ENCODE results near the gene WDR48.

The WDR48 gene

DNA sequence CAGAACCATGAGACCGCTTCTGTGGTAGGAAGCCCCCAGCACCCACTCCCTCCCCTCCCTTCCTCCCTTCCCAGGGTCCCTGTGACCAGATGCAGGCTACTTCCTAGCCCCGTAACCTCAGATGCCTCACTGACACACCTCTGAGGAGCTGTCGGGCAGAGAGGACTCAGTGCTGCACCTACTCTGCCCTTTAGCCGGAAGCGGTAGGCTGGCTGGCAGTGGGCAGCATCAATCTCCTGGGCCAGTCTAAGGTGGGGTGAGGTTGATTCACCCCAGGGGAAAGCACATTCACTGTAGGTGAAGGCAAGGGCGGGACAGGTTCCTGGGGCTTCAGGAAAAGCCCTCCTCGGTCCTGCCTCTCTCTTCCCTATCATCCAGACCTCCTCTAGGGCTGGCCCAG lies 82.5 kb downstream of the WDR48 start:
- Histone ChIP-seq H3K4me3 (no peak overlapping the region), H3K27ac (no peak overlapping the region)

DNA sequence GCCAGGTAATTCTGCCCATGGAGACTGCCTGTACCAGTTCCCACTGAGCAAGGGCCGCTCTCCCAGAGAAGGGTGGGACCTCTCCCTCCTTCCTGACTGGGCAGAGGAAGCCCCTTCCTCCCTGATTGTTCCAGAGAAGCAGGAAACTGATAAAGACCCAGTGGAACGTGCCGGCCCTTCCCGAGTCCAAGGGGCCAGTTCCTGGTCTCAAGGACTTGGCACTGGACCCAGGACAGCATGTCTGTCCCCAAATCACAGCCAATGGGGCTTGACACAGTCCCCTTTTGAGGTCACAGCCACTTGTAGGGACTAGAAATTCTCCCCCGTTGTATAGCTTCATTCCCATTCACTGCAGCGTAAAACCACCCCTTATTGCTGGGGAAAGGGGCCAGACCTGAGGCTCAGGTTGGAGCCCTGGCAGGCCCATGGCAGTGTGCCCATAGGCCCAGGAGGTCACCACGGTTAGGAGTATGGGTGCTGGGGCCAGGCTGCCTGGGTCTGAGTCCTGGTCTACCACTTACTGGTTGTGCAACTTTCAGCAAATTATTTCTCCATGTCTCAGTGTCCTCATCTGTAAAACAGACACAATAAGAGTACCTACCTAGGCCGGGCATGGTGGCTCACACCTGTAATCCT lies 83.5 kb downstream of the WDR48 start:
- H3K27ac ChIP-seq = no peak overlapping the region
- no peak overlapping the region for H3K4me3 ChIP-seq

DNA sequence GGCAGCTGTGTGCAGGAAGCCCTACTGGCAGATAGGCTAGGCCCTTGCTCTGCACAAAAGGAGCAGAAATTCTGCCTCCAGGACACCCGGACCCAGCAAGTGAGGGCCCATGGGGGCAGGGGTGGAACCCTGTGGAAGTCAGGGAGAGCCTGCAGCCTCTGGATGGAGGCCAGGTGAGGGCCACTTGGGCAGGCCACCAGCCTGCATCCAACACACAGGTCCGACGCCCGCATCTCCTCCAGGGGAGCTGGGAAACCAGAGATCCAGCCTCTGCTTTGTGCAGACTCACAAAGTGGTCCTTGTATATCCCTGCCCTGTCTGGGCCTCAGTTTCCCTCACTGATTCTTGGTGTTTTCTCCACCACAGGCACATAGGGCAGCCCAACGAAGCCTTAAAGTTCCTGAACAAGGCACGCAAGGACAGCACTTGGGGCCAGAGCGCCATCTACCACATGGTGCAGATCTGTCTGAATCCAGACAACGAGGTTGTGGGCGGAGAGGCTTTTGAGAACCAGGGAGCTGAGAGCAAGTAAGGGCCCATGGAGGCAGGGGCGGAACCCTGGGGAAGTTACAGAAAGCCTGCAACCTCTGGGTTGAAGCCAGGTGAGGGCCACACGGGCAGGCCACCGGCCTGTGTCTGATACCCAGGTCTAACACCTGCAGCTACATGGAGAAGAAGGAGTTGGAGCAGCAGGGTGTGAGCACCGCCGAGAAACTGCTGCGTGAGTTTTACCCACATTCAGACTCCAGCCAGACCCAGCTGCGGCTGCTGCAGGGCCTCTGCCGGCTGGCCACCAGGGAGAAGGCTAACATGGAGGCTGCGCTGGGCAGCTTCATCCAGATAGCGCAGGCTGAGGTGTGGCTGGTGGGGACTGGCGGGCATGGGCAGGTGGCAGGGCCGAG lies 85.0 kb downstream of the WDR48 start:
- Histone ChIP-seq H3K4me3 (no peak overlapping the region), H3K27ac (no peak overlapping the region)

DNA sequence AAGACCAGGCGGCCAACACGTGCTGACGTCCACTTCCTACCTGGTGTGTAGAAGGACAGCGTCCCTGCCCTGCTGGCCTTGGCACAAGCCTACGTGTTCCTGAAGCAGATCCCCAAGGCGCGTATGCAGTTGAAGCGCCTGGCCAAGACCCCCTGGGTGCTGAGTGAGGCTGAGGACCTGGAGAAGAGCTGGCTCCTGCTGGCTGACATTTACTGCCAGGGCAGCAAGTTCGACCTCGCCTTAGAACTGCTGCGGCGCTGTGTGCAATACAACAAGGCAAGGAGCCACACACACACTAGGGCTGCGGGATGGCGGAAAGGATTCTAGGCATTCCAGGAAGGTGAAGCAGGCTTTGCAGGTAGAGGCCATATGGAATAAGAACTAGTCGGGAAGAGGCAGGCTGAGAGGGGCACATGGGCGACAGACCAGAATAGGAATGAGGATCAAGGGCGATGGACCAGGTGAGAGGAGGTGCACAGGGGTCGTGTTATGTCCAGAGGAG lies 85.7 kb downstream of the WDR48 start:
- no peak overlapping the region for H3K27ac ChIP-seq
- no peak overlapping the region for H3K4me3 ChIP-seq

DNA sequence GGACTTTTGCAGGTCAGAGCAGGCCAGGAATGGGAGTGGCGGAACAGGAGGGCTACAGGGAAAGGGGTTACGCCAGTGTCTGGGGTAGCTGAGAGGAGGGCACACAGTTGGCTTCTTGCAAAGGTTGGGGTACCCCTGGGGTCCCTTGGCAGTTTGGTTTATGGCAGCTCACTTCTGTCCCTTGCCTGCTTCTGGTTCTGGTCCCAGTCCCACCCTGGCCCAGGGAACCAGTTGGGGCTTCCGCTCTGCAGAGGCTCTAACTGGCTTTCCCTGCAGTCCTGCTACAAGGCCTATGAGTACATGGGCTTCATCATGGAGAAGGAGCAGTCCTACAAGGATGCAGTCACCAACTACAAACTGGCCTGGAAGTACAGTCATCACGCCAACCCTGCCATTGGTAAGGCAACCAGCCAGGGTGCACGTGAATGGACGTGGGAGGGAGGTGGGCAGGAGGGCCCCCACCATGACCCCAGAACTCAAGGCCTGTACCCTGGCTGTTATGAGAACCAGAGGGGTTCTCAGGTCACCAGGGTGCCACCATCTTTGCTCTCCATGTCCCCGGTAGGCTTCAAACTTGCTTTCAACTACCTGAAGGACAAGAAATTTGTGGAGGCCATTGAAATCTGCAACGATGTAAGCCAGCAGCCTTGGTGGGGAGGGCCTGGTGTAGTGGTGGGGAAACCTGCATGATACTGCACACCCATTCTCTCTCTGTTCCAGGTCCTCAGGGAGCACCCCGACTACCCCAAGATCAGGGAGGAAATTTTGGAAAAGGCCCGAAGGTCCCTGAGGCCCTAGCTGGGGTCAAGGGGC lies 86.4 kb downstream of the WDR48 start:
- H3K27ac ChIP-seq = peak overlapping the region in 1 of 21 experiments; percentile 50
- H3K4me3 ChIP-seq = no peak overlapping the region

DNA sequence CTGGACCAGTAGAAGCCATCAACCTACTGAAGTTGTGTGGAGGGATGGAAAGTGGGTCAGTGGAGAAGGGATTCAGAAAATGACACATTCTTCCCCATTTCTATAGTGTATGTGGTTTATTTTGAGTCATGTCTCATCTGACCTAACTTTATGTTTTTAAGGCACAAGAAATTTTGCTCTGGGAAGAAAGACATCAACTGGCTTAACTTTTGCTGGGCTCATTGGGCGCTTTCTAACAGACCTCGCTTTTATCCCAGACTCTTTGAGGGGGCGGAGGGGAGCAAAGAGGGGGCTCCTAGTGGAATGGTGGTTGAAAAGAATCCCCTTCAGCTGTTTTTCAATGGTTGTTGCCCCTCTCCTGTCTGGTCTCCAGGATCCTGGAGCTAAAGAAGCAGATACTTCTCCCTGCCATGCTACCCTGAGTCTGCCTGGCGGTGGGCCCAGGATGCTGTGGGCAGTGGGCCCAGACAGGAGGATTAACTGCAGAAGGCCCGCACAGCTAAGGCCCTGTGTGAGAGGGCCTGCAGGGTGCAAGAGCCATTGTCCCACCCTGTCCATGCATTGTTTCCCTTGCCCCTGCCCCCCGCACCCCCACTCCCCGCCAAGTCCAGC lies 87.1 kb downstream of the WDR48 start:
- Histone ChIP-seq H3K27ac (peak overlapping the region in 3 of 21 experiments; percentile 34 to 58 (median 50)), H3K4me3 (no peak overlapping the region)

DNA sequence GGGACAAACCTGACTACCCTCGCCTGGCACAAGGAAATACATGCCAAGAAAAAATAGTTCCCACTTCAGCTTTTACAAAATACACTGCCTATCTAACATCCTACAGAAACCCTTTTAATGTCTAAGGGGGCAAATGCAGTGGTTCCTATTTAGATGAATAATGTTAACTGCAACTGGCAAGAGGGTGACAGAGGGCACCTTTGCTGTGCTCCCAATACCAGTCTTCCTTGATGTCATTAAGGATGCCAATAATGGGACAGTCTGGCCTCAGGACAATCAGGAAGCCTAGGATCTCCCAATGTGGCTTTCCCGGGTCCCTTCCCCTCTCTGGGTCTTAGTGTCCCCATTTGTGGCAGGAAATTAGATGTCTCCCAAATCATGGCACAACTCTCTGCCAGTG lies 87.6 kb downstream of the WDR48 start:
- Histone ChIP-seq H3K4me3 (no peak overlapping the region), H3K27ac (peak overlapping the region in 1 of 21 experiments; percentile 58)

DNA sequence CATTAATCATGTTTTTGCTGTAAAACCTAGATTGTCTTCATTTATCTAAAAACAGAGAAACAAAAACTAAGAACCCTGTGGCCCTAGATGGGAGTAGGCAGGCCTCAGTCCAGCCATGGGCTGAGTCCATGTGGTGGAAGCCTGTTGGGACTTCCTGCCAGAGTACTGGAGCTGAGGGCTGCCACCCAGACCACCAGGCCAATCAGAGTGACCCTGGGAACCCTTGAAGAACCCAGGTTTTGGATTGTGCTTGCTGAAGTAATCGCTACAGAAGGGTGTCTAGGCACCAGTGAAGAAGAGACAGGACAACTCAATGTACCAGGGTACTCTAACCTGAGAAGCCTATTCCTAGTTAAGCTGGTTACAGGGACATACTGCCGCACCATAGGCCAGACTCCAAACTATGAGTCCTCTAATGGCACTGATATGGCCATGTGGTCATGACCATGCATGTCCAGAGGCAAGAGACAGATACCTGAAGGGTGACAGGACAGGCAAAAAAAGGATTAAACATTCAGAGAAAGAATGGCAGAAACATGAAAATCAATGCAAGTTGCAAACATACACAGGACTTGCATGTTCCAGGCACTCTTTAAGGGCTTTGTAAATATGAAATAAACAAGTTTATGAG lies 88.6 kb downstream of the WDR48 start:
- Histone ChIP-seq H3K4me3 (no peak overlapping the region), H3K27ac (peak overlapping the region in 13 of 21 experiments; percentile 1 to 81 (median 66))

DNA sequence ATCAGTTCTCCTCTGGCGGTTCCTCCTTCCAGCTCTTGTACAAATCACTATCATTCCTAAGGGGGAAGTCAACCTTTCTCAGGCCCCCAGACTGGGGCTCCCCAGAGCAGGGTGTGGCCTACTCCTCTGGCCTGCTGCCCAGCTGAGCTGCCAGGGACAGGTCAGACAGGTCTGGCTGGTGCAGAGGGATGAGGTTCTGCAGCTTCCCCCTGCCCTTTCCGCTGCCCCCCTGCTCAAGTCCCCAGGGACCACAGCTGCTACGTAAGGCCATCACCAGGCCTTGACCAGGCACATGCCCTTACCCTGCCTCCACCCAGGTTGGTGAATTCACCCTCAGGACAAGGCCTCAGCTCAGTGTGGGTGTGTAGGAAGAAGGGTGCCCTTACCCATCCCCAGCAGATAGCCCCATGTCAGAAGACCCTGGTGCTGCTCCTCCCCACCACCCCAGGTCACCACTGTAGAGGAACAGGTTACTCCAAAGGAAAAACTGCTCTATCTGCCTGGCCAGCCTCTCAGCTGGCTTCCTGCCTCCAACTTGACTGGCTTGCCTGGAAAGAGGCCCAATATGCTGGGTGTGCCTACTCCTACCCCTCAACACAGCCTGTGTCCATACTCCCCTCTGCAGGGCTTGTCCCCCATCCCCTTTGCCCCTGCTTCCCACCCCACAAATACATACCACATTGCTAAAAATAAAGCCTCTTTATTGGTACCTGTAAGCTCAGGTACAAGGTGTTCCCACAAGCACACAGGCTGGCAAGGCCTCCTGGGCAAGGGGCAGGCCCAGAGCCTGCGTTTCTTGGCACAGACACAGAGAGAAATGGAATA lies 89.6 kb downstream of the WDR48 start:
- H3K27ac ChIP-seq = peak overlapping the region in 19 of 21 experiments; percentile 1 to 81 (median 61)

DNA sequence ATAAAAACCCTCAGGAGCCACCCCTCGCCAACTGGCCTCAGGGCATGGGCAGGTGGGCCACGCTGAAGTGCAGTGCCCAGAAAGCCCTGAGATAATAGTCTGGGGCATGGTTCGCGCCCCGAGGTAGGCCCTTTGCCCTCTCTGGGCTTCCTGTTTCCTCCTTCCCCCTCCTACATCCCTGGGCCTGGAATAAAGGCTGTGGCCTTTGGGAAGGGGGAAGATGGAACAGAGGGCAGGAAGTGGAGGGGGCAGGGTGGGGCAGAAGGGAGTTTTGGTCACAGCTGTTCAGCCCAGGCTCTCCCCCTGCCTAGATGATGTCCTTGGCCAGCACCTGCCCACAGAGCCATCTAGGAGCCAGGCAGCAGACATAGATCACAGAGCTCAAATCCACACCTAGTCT lies 90.3 kb downstream of the WDR48 start:
- no peak overlapping the region for H3K4me3 ChIP-seq
- H3K27ac ChIP-seq = peak overlapping the region in 18 of 21 experiments; percentile 1 to 81 (median 58)

More for the DNA sequence above, 89.6 kb downstream of the WDR48 start:
- no peak overlapping the region for H3K4me3 ChIP-seq

DNA sequence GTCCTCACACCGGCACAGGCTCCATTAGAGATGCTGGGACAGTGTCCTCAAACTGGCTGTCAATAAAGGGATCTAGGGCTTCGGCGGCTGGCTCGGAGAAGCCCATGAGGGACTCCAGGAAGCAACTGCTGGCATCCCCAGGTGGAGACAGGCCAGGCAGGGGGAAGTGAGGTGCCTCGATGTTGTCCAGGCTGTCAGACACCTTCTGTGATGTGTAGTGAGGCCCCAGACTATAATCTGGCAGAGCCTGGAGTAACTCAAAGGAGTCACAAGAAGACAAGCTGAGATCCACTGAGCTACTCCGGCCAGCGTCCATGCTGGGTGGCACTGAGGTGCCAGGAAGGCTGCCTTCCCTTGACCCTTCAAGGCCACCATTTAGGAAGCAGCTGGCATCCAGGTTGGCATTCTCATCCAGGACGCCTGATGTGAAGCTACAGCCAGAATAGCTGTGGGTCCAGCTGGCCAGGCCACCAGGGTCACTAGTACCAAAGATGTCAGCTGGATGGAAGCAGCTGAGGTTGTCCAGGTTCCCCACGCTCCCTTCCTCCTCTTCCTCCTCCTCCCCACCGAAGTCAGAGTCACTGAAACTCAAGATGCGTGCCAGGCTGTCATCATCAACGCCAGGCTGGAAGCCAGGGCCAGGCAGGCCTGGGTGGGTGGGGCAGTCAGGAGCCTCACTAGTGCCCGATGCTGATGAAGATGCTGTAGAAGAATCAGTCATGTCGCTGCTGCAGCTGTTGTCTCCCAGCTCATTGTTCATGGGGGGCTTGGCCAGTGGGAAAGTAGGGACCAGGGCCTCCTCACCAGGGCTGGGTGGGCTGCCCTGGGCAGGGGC lies 91.5 kb downstream of the WDR48 start:
- Histone ChIP-seq H3K27ac (peak overlapping the region in 4 of 21 experiments; percentile 21 to 44 (median 34)), H3K4me3 (no peak overlapping the region)

DNA sequence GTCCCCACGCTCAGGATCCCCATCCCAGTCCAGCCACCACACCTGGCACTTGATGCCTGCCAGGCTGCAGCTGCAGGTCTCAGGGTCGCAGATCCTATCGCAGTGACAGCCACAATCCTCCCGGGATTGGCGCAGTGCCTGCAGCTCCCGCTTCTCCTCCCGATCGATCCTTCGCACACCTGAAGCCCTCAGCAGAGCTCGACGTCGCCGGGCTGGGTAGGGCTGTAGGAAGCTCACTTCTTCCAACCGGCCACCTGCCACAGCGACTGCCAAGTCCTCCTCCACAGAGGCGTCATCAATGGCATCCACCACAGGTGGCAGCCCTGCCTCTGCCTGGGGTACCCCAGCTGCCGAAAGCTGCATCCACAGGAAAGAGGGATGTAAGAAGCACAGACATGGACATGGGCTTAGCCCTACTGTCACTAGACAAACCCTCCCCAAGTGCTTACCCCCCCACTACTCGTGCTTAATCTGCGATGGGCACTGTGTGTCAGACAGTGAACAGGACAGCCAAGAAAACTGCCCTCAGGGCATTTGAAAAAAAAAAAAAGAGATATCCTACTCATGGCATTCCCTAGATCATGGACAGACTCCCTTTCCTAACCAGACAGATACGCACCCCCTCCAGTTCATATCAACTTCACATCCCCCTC lies 92.4 kb downstream of the WDR48 start:
- no peak overlapping the region for H3K27ac ChIP-seq
- H3K4me3 ChIP-seq = no peak overlapping the region

DNA sequence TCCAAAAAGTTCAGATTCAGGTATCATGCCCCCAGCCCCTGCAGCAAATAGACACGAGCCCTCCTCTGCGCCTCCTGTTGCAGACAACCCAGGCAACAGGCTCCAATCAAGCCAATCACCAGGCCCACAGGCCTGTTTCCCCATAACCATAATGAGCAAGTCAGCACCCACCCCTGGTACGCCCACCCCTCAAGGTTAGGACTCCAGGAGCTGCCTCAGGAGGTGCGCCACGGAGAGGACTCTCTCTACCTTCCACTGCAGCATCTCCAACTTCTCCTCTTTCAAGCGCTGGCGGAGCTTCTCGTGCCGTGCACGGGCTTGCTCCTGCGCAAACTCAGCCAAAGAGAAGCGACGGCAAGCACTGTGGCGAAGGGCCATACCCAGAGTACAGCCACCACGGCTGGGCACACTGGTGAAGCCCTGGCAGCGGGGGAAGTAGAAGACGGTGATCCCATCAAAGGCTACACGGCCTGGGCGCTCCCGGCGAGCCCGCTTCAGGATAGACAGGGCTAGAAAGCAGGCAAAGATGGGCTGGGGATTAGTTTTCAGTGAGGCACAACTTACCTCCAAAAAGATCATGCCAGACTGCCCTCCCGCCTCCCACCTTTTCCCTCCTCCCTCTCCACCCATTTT lies 93.0 kb downstream of the WDR48 start:
- Histone ChIP-seq H3K27ac (peak overlapping the region in 1 of 21 experiments; percentile 97), H3K4me3 (no peak overlapping the region)

DNA sequence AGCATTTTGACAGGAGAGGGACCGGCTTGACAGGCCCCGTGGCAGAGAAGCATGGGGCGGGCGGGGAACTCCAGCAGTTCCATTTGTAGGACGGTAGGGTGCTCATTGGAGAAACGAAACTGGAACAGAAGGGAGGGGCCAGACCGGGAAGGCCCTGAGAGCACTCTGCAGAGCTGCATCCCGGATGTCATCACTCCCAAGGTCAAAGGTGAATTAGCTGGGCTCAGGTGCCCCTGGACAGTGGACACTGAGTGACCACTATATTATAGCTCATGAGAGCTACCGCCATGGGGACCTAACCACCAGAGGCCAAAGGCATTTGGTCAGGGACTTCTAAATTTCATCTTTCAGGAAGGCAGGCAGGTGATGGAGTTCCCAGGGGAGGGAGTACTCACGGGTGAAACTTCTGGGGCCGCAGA lies 94.3 kb downstream of the WDR48 start:
- no peak overlapping the region for H3K4me3 ChIP-seq
- peak overlapping the region in 20 of 21 experiments; percentile 1 to 100 (median 81) for H3K27ac ChIP-seq
